GM19025 (cell line): ENCODE results near the gene IGFALS.

Source experiments
- ATAC-seq: cut with Tn5 transposase; IDR thresholded peaks from one replicate; pipeline ENCODE4 v1.9.1; 2021; ENCODE audit warnings: mild to moderate bottlenecking, low read depth, moderate library complexity; ENCODE audit not compliant: unreplicated experiment

IGFALS gene

GRCh38 chr16:1768061-1768766 is 25.3 kb downstream of the IGFALS start:
- ATAC-seq, result no peak

GRCh38 chr16:1767116-1767994 is 26.1 kb downstream of the IGFALS start:
- ATAC-seq, result no peak

- ATAC-seq, result no peak
Observed at GRCh38 chr16:1766701-1767100, 26.8 kb downstream of the IGFALS start.

- no peak for ATAC-seq
Observed at GRCh38 chr16:1766231-1766630, 27.3 kb downstream of the IGFALS start.

- ATAC-seq, result no peak
Observed at GRCh38 chr16:1765826-1766225, 27.7 kb downstream of the IGFALS start.

GRCh38 chr16:1764971-1765370 is 28.5 kb downstream of the IGFALS start:
- no peak for ATAC-seq

GRCh38 chr16:1763521-1764511 is 29.7 kb downstream of the IGFALS start:
- ATAC-seq, result no peak

GRCh38 chr16:1762879-1763520 is 30.5 kb downstream of the IGFALS start:
- no peak for ATAC-seq

GRCh38 chr16:1762196-1762878 is 31.2 kb downstream of the IGFALS start:
- no peak for ATAC-seq

- ATAC-seq, result no peak
Observed at GRCh38 chr16:1761751-1762150, 31.8 kb downstream of the IGFALS start.

- no peak for ATAC-seq
Observed at GRCh38 chr16:1760911-1761310, 32.6 kb downstream of the IGFALS start.

- no peak for ATAC-seq
Observed at GRCh38 chr16:1759511-1759910, 34.0 kb downstream of the IGFALS start.

- no peak for ATAC-seq
Observed at GRCh38 chr16:1758923-1759322, 34.6 kb downstream of the IGFALS start.

GRCh38 chr16:1757714-1758461 is 35.6 kb downstream of the IGFALS start:
- no peak for ATAC-seq

GRCh38 chr16:1754204-1754603 is 39.3 kb downstream of the IGFALS start:
- no peak for ATAC-seq

- ATAC-seq, result no peak
Observed at GRCh38 chr16:1752853-1753252, 40.7 kb downstream of the IGFALS start.

- ATAC-seq, result no peak
Observed at GRCh38 chr16:1751946-1752345, 41.6 kb downstream of the IGFALS start.

- ATAC-seq, result no peak
Observed at GRCh38 chr16:1749152-1750117, 44.1 kb downstream of the IGFALS start.
